Measurements from ENCODE around the gene GJD2.

The GJD2 gene

GRCh38 chr15:34793071-34793470, 38.3 kb upstream of the GJD2 start:
- peaks cover 29% of the 10 kb centered on the region for H3K4me1 ChIP-seq (ENCODE audit: control insufficient read depth, insufficient read depth, low read length)
- H3K27ac ChIP-seq (ENCODE audit: low read length): no peak overlapping the region
- H3K36me3 ChIP-seq (ENCODE audit: control insufficient read depth in 2 of 2, insufficient read depth in 2 of 2, low read length in 2 of 2): peaks cover 0 to 4% of the 10 kb centered on the region in 2 donors
- peaks cover 0 to 5% of the 10 kb centered on the region in 2 donors for H3K27me3 ChIP-seq (ENCODE audit: control insufficient read depth in 1 of 2, insufficient read depth in 2 of 2, low read length in 2 of 2)
- H3K9me3 ChIP-seq (ENCODE audit: control insufficient read depth in 2 of 2, low read length in 2 of 2): no peaks in the 10 kb centered on the region
- H3K9ac ChIP-seq (ENCODE audit: low read length in 2 of 2): no peak overlapping the region
- H3K4me3 ChIP-seq (ENCODE audit: low read length in 2 of 2): peak overlapping the region in 1 of 2 donors; percentile 47

- H3K4me3 ChIP-seq (ENCODE audit: low read length in 2 of 2): no peak overlapping the region
- H3K9me3 ChIP-seq (ENCODE audit: control insufficient read depth in 2 of 2, low read length in 2 of 2): no peaks in the 10 kb centered on the region
- peaks cover 0 to 4% of the 10 kb centered on the region in 2 donors for H3K36me3 ChIP-seq (ENCODE audit: control insufficient read depth in 2 of 2, insufficient read depth in 2 of 2, low read length in 2 of 2)
- H3K9ac ChIP-seq (ENCODE audit: low read length in 2 of 2): no peak overlapping the region
- peaks cover 26% of the 10 kb centered on the region for H3K4me1 ChIP-seq (ENCODE audit: control insufficient read depth, insufficient read depth, low read length)
- H3K27me3 ChIP-seq (ENCODE audit: control insufficient read depth in 1 of 2, insufficient read depth in 2 of 2, low read length in 2 of 2): peaks cover 0 to 5% of the 10 kb centered on the region in 2 donors
- H3K27ac ChIP-seq (ENCODE audit: low read length): no peak overlapping the region
Observed at GRCh38 chr15:34791701-34792100, 36.9 kb upstream of the GJD2 start.

- Histone ChIP-seq H3K9me3 (ENCODE audit: control insufficient read depth in 2 of 2, low read length in 2 of 2) (no peaks in the 10 kb centered on the region), H3K27ac (ENCODE audit: low read length) (no peak overlapping the region), H3K36me3 (ENCODE audit: control insufficient read depth in 2 of 2, insufficient read depth in 2 of 2, low read length in 2 of 2) (peaks cover 0 to 4% of the 10 kb centered on the region in 2 donors), H3K4me3 (ENCODE audit: low read length in 2 of 2) (no peak overlapping the region), H3K27me3 (ENCODE audit: control insufficient read depth in 1 of 2, insufficient read depth in 2 of 2, low read length in 2 of 2) (peaks cover 0 to 5% of the 10 kb centered on the region in 2 donors), H3K9ac (ENCODE audit: low read length in 2 of 2) (no peak overlapping the region), H3K4me1 (ENCODE audit: control insufficient read depth, insufficient read depth, low read length) (peaks cover 14% of the 10 kb centered on the region)
Observed at GRCh38 chr15:34790121-34790520, 35.3 kb upstream of the GJD2 start.

- Histone ChIP-seq H3K4me3 (ENCODE audit: low read length in 2 of 2) (no peak overlapping the region), H3K36me3 (ENCODE audit: control insufficient read depth in 2 of 2, insufficient read depth in 2 of 2, low read length in 2 of 2) (peaks cover 0 to 4% of the 10 kb centered on the region in 2 donors), H3K9ac (ENCODE audit: low read length in 2 of 2) (no peak overlapping the region), H3K4me1 (ENCODE audit: control insufficient read depth, insufficient read depth, low read length) (peaks cover 9% of the 10 kb centered on the region), H3K27me3 (ENCODE audit: control insufficient read depth in 1 of 2, insufficient read depth in 2 of 2, low read length in 2 of 2) (peaks cover 0 to 3% of the 10 kb centered on the region in 2 donors), H3K27ac (ENCODE audit: low read length) (no peak overlapping the region), H3K9me3 (ENCODE audit: control insufficient read depth in 2 of 2, low read length in 2 of 2) (no peaks in the 10 kb centered on the region)
Observed at GRCh38 chr15:34789326-34789725, 34.5 kb upstream of the GJD2 start.

- no peak overlapping the region for H3K4me3 ChIP-seq (ENCODE audit: low read length in 2 of 2)
- H3K36me3 ChIP-seq (ENCODE audit: control insufficient read depth in 2 of 2, insufficient read depth in 2 of 2, low read length in 2 of 2): peaks cover 0 to 2% of the 10 kb centered on the region in 2 donors
- H3K4me1 ChIP-seq (ENCODE audit: control insufficient read depth, insufficient read depth, low read length): peaks cover 3% of the 10 kb centered on the region
- H3K9ac ChIP-seq (ENCODE audit: low read length in 2 of 2): no peak overlapping the region
- no peak overlapping the region for H3K27ac ChIP-seq (ENCODE audit: low read length)
- no peaks in the 10 kb centered on the region for H3K27me3 ChIP-seq (ENCODE audit: control insufficient read depth in 1 of 2, insufficient read depth in 2 of 2, low read length in 2 of 2)
- no peaks in the 10 kb centered on the region for H3K9me3 ChIP-seq (ENCODE audit: control insufficient read depth in 2 of 2, low read length in 2 of 2)
Observed at GRCh38 chr15:34786206-34786605, 31.4 kb upstream of the GJD2 start.

- Histone ChIP-seq H3K36me3 (ENCODE audit: control insufficient read depth in 2 of 2, insufficient read depth in 2 of 2, low read length in 2 of 2) (no peaks in the 10 kb centered on the region), H3K9ac (ENCODE audit: low read length in 2 of 2) (no peak overlapping the region), H3K27me3 (ENCODE audit: control insufficient read depth in 1 of 2, insufficient read depth in 2 of 2, low read length in 2 of 2) (no peaks in the 10 kb centered on the region), H3K4me3 (ENCODE audit: low read length in 2 of 2) (no peak overlapping the region), H3K4me1 (ENCODE audit: control insufficient read depth, insufficient read depth, low read length) (peaks cover 3% of the 10 kb centered on the region), H3K9me3 (ENCODE audit: control insufficient read depth in 2 of 2, low read length in 2 of 2) (no peaks in the 10 kb centered on the region), H3K27ac (ENCODE audit: low read length) (no peak overlapping the region)
Observed at GRCh38 chr15:34783991-34784390, 29.2 kb upstream of the GJD2 start.

GRCh38 chr15:34783431-34783830, 28.6 kb upstream of the GJD2 start:
- Histone ChIP-seq H3K4me1 (ENCODE audit: control insufficient read depth, insufficient read depth, low read length) (peaks cover 3% of the 10 kb centered on the region), H3K27me3 (ENCODE audit: control insufficient read depth in 1 of 2, insufficient read depth in 2 of 2, low read length in 2 of 2) (no peaks in the 10 kb centered on the region), H3K9ac (ENCODE audit: low read length in 2 of 2) (no peak overlapping the region), H3K9me3 (ENCODE audit: control insufficient read depth in 2 of 2, low read length in 2 of 2) (no peaks in the 10 kb centered on the region), H3K36me3 (ENCODE audit: control insufficient read depth in 2 of 2, insufficient read depth in 2 of 2, low read length in 2 of 2) (no peaks in the 10 kb centered on the region), H3K27ac (ENCODE audit: low read length) (no peak overlapping the region), H3K4me3 (ENCODE audit: low read length in 2 of 2) (no peak overlapping the region)

GRCh38 chr15:34782901-34783300, 28.1 kb upstream of the GJD2 start:
- no peak overlapping the region for H3K27ac ChIP-seq (ENCODE audit: low read length)
- no peaks in the 10 kb centered on the region for H3K27me3 ChIP-seq (ENCODE audit: control insufficient read depth in 1 of 2, insufficient read depth in 2 of 2, low read length in 2 of 2)

GRCh38 chr15:34780725-34781124, 25.9 kb upstream of the GJD2 start:
- no peaks in the 10 kb centered on the region for H3K27me3 ChIP-seq (ENCODE audit: control insufficient read depth in 1 of 2, insufficient read depth in 2 of 2, low read length in 2 of 2)

More at GRCh38 chr15:34782901-34783300, 28.1 kb upstream of the GJD2 start:
- Histone ChIP-seq H3K4me3 (ENCODE audit: low read length in 2 of 2) (no peak overlapping the region), H3K9me3 (ENCODE audit: control insufficient read depth in 2 of 2, low read length in 2 of 2) (no peaks in the 10 kb centered on the region), H3K4me1 (ENCODE audit: control insufficient read depth, insufficient read depth, low read length) (peaks cover 3% of the 10 kb centered on the region), H3K9ac (ENCODE audit: low read length in 2 of 2) (no peak overlapping the region), H3K36me3 (ENCODE audit: control insufficient read depth in 2 of 2, insufficient read depth in 2 of 2, low read length in 2 of 2) (no peaks in the 10 kb centered on the region)

GRCh38 chr15:34776606-34777105, 21.9 kb upstream of the GJD2 start:
- H3K4me1 ChIP-seq (ENCODE audit: control insufficient read depth, insufficient read depth, low read length): no peaks in the 10 kb centered on the region
- H3K27me3 ChIP-seq (ENCODE audit: control insufficient read depth in 1 of 2, insufficient read depth in 2 of 2, low read length in 2 of 2): no peaks in the 10 kb centered on the region
- no peak overlapping the region for H3K9ac ChIP-seq (ENCODE audit: low read length in 2 of 2)
- no peak overlapping the region for H3K27ac ChIP-seq (ENCODE audit: low read length)
- no peaks in the 10 kb centered on the region for H3K36me3 ChIP-seq (ENCODE audit: control insufficient read depth in 2 of 2, insufficient read depth in 2 of 2, low read length in 2 of 2)
- no peak overlapping the region for H3K4me3 ChIP-seq (ENCODE audit: low read length in 2 of 2)
- H3K9me3 ChIP-seq (ENCODE audit: control insufficient read depth in 2 of 2, low read length in 2 of 2): no peaks in the 10 kb centered on the region

More at GRCh38 chr15:34780725-34781124, 25.9 kb upstream of the GJD2 start:
- Histone ChIP-seq H3K9ac (ENCODE audit: low read length in 2 of 2) (no peak overlapping the region), H3K9me3 (ENCODE audit: control insufficient read depth in 2 of 2, low read length in 2 of 2) (no peaks in the 10 kb centered on the region), H3K27ac (ENCODE audit: low read length) (no peak overlapping the region), H3K4me1 (ENCODE audit: control insufficient read depth, insufficient read depth, low read length) (peaks cover 3% of the 10 kb centered on the region), H3K36me3 (ENCODE audit: control insufficient read depth in 2 of 2, insufficient read depth in 2 of 2, low read length in 2 of 2) (no peaks in the 10 kb centered on the region), H3K4me3 (ENCODE audit: low read length in 2 of 2) (no peak overlapping the region)

- Histone ChIP-seq H3K4me1 (ENCODE audit: control insufficient read depth, insufficient read depth, low read length) (no peaks in the 10 kb centered on the region), H3K9me3 (ENCODE audit: control insufficient read depth in 2 of 2, low read length in 2 of 2) (no peaks in the 10 kb centered on the region), H3K27me3 (ENCODE audit: control insufficient read depth in 1 of 2, insufficient read depth in 2 of 2, low read length in 2 of 2) (no peaks in the 10 kb centered on the region), H3K27ac (ENCODE audit: low read length) (no peak overlapping the region), H3K9ac (ENCODE audit: low read length in 2 of 2) (no peak overlapping the region), H3K36me3 (ENCODE audit: control insufficient read depth in 2 of 2, insufficient read depth in 2 of 2, low read length in 2 of 2) (no peaks in the 10 kb centered on the region), H3K4me3 (ENCODE audit: low read length in 2 of 2) (no peak overlapping the region)
Observed at GRCh38 chr15:34773917-34774316, 19.1 kb upstream of the GJD2 start.

All from stomach smooth muscle (tissue), 2 donors.